Activated naive CD8-positive, alpha-beta T cell treated with anti-CD3 and anti-CD28 coated beads, Interleukin-2, amount 50 U/mL, for 16 hours (primary cell): ENCODE results near the gene ARID1B.

Experiments
- DNase-seq: peaks from one replicate; pipeline ENCODE4 v3.0.0-alpha.2; 2020; ENCODE audit warnings: low read depth, low spot score

The ARID1B gene

DNA sequence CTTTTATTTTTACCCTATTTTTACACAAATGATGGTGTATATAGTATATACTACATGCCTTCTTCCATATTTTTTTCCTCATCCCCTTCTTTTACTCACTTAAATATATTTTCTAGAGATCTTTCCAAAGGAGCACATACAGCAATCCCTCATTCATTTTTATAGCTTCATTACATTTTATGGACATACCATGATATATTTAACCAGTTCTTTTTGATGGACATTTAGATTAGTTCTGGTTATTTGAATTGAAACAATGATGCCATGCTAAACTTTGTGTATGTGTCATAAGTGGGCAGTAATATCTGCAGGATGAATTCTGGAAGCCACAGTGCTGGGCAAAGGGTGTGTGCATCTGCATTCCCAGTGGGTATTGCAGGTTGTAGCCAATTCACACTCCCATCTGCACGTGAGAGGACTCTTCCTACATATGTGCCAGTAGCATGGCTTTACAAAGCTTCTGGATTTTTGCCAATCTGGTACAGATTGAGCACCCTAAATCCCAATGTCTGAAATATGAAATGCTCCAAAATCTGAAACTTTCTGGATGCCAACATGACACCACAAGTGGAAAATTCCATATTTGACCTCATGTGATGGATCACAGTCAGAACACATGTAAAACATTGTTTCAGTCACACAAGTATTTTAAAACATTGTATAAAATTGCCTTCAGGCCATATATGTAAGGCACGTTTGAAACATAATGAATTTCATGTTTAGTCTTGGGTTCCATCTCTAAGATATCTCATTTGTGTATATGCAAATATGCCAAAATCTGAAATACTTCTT is 127.2 kb downstream of the ARID1B start:
- no peak for DNase-seq

DNA sequence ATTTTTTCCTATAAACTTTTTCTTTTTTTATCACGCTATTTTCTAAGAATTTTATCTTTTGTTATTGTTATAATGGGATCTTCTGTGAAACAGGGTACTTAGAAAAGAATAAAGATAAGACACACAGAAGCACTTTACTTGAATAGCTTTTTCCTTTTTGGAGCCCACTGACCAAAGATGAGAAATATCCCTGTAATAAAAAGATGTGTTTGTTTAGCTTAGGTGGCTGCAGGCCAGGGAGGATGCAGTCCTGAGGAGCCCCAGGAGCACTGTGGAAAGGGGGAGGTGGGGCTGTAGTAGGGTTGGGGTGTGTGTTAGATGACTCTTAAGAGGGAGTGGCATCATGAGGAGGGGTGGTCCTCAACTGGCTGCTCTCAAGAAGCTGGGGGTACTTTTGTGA is 128.6 kb downstream of the ARID1B start:
- no peak for DNase-seq

DNA sequence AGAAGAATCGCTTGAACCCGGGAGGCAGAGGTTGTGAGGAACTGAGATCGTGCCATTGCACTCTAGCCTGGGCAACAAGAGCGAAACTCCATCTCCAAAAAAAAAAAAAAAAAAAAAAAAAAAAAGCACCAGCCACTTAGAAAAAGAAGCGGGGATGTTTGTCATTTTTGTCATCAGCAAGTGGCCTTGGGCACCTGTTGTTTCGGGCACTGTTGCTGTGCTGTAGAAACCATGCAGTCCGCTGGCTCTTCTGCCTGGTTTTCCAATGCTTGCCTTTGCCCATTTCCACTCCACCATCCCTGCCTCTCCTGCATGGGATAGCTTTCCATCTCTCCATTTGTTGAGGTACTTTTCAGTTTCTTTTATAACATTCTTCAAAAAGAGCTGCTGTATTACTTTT is 129.3 kb downstream of the ARID1B start:
- no peak for DNase-seq

DNA sequence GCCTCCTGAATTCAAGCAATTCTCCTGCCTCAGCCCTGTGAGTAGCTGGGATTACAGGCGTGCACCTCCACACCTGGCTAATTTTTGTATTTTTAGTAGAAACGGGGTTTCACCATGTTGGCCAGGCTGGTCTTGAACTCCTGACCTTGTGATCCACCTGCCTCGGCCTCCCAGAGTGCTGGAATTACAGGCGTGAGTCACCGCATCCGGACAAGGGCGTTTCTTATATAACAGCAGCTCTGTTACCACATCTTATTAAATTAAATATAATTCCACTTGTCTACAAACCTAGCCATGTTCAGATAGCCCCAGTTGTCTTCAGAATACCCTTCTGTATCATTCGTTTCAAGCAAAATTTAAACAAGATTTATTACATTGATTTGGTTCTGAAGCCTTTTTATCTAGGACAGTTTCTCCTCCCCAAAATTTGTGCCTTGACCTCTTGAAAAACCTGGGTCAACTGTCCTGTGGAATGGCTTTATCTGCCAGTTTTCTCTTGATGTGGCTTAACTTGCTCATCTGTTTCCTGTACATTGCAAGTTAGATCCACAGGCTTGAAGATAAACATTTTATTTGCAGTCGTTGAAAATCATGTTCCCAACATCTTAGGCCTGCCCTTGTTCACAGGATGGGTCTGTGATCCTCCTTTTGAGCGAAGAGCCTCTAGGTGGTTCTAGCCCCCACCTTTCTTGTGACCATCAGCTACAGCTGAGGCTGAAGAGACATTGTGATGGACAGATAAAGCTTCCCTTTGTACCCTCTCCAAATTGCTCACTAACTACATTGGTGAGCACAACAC is 132.2 kb downstream of the ARID1B start:
- DNase-seq, result no peak

DNA sequence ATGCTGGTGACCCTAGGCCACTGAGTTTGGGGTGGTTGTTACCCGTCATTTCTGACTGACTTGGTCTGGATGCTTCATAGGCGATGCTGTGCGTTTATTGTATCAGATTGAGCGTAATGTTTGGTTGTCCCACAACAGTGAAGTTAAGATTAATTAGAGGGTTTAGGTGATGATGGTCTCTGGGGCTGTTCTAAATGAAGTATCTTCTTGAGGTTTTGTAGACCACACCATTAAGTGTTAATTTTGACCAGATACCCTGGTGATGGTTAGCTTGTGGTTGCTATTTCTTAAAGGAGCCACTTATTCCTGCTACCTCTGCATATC is 132.8 kb downstream of the ARID1B start:
- no peak for DNase-seq

DNA sequence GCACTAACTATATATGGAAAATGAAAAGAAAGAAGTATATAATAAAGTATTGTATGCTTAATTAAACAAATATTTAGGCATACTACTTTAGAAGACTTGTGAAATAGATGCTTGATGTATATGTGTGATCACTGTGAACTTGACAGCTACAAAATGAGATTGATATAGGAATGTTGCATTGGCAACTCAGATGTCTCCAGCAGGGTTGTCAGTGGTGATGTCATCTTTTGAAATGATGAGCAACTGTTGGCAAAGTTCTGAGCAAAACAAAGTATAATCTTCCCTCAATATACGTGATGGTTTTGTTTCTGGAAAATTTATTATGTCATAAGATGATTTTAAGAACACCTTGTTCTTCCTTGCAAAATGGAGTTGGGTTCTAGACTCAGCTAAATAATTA is 133.8 kb downstream of the ARID1B start:
- no peak for DNase-seq

DNA sequence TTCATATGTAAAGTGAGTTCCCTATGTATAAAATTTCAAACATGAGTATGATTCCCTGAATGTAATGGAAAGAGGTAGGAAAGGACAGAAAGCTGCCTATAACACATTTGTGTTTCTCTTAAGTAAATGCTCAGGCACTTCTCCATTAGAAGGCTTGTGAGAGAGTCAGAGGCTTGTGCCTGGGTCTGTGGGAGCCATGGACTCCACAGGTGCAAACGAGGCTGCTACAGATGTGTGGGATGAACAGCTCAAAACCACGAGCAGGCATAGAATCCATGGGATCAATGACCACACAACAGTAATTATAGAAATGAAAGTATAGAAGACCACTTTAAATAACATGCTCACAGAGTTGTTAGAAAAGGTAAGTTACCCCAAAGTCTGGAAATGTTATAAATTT is 134.4 kb downstream of the ARID1B start:
- DNase-seq, result no peak

DNA sequence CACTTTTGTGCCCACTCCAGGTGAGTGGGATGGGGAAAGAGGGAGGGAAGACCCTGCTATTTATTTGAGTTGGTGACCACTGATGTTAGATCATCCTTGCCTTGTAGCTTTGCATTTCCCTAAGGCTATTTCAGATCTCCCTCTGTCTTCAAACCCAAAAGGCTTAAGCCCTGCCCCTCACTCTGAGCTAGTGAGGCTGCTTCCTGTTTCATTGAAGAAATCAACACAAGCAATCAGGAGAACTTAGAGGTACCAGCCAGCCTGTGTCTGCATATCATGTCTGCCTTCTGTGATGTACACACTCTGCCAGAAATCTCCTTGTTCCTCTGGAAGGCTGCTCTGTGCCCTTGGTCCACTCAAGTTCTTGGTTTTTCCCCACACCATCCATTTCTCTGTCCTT is 135.3 kb downstream of the ARID1B start:
- no peak for DNase-seq

DNA sequence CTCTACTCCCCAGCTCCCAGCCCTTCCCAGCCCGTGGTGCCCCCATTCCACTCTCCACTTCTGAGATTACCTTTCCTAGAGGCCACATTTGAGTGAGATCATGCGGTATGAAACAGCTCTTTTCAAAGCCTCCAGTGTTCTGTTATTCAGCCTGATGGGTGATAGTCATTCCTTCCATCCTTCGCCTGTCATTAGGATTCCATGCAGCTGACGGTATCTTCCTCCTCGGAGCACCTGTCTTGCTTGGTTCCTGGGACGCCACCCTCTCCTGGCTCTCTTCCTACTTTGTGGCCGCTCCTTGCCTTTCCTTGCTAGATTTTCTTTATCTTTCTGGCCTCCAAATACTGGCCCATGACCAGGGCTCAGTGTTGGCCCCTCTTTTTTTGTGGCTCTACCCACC is 137.0 kb downstream of the ARID1B start:
- no peak for DNase-seq

DNA sequence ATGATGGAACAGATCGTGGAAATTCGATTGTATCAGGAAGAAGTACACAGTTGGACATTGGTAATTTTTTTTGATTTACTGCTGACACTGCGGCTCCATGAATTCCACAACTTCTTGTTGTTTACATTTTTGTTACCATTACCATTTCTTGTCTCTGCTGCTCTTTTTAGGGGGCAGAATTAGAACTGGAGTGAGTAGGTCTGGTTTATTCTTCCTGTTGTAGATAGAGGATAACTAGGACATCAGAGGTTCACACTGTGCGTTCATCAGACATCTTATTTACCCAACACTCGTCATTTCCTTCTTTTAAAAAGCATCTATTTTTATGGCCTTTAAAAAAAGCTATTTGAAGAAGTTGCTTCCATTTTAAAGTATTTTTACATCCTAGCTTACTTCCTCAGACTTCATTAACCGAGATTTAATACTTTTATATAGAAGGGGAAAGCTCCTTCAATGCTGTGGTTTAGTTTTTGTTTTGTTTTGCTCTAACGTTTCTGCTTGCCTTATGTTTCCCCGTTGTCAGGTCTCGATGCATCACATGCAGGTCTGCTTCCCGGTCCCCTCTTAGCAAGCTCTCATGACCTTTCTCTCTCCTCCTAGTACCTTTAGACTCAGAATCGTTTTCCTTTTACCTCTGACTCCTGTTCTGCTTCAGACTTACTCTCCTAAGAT is 139.1 kb downstream of the ARID1B start:
- DNase-seq, result no peak

DNA sequence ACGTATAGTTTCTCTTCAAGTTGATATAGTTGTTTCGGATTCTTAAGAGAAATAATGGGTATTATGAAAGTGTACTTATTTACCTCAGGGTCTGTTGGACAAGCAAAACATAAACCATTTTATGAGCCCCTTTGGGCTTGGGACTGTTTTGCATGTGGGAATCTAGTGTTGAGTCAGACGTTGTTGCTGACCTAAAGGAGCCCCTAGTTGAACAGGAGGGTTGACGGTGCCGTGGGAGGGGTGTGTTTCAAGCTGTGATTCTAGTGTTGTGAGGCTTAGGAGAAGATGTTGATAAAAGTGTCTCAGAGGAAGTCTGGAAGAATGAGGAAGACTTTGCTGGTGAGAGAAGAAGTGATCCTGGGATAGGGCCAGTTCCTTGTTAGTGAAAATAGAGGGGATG is 140.0 kb downstream of the ARID1B start:
- no peak for DNase-seq

DNA sequence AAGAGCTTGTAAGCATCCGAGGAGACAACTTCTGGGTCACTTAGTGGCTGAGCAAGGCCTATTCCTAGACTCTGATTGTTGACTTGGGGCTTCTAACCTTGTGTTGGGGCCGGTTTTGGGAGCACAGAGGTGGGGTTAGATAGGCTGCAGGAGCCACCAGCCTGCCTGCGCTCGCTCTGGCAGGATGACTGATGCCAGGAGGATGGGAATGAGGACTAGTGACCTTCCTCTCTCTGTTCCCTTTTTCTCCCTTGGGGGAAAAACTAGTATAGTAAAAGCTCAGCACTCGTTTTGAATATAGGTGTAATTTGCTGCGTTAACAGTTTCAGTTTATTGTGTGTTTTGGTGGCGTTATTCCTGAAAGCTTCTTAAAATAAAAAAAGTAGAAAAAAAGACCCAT is 141.5 kb downstream of the ARID1B start:
- no peak for DNase-seq

DNA sequence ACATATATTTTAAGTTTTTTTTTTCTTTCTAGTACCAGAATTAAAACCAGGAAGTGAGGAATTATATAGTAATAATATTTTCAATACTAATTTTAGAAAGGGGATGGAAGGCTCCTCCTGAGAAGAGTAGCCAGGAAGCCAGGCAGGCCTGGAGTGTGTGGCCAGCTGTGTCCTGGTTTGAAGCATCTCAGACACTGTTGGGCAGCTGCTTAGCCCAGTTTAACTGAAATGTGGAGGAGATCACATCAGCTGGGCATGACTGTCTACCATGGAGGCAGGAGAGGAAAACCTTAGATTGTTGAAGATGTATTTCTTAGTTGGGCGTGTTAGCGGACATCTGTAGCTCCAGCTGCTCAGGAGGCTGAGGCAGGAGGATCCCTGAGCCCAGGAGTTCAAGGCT is 142.2 kb downstream of the ARID1B start:
- DNase-seq, result no peak

DNA sequence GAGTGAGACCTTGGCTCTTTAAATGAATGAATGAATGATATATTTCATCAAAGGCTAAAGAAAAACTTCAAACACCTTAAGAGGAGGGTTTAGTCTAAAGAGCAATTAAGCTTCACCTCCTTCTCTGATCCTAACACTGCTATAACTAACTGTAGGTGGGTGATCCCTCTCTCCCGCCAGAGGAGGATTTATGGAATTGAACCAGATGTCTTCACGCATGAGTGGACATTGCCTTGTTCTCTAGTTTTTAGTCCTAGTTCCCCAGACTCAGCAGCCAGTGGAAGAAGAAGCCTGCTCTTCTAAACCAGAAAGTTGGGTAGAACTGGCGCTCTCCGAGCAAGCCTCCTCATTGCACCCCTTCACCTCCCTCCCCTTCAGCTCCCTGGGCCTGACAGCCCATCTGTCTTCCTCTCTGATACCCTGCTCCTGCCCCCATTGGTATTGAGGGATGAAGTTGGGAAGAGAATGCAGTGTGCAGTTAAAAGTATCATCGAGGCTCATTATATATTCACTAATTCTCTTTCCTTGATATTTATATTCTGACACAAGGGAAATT is 142.7 kb downstream of the ARID1B start:
- DNase-seq, result no peak

DNA sequence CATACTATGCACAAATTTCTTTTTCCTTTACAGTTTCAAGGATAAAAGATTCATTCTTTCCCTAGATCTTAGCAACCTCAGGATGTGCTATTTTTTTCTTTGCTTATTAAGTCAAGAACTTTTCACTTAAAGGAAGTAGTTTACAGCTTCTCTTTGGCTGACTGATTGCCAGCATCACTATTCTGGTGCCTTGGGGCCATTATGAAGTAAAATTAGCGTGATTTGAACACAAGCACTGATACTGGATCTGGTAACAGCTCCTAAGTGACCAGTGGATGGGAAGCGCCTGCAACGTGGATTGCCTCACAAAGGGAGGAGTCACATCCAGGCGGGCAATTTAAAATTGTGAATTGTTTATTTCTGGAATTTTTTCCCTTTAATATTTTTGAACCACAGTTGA is 147.1 kb downstream of the ARID1B start:
- DNase-seq, result no peak

DNA sequence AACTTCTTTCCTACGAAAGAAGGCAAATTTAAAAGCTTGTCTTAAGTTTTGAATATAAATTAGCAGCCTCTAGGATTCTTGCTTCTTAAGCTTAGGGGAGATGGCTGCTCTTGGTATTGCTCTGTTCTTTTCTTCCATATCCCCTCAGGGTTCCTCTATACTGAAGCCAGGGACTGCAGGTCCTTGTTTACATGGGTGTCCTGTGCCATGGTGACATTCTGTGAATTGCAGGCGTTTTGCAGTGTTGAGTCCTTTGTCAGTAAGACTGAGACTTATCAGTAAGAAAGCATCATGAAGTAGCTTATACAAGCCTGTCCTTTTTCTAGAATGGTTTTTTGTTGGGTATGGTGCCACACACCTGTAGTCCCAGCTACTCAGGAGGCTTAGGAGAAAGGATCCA is 147.8 kb downstream of the ARID1B start:
- DNase-seq, result no peak

DNA sequence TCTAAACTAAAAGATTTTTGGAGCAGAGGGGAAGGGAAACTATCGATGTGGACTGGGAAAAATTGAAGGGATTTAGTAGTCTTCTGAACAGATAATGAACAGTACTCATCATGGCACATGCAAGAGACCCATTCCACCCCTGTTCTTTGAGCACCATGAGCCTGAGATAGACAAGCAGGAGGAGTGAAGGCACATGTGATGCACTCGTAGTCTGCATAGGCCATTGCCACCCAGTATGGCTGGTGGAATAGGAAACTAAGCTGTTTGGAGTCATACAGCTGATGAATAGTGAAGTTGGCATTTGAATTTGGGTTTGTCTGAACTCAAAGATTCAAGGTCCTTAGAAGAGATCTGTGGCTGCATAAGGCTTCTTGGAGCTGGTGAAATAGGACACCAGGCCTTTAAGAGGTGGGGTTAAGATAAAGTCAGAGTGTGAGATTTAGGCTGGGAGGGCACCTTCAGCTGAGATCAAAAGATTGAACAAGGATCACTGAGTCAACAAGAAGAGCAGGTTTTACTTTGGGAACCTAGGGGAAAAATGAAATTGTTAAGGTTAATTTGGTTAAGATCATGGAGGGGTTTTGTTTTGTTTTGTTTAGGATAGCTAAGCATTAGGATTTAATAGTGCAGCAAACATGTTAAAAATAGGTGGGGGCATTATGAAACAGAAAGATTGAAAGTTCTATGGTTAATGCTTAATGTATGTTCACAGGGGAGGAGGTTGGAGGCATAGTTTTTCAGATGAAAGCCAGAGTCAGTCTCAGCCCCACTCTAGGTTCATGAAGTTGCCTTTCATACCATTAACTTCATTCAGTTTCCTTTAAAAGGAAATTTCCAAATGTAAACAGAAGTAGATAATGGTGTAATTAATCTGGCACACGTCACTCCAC is 148.8 kb downstream of the ARID1B start:
- DNase-seq, result no peak

DNA sequence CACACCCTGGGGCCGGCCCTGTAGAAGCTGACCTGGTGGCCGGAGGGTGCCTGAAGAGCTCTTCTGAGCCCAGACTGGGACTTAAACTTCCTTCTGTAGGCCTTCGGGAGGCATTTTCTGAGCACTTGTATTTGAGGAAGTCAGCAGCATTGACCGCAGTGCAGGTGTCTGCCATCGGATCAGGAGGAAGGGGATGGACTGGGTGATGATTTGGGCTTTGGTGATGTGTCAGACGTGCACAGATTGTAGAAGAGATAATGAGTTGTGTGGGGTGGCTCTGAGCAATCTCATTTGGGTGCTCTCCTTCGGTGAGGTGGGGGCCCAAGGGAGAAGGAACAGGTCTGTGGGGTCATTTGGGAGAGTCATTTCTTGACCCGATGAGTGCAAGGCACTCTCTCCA is 150.9 kb downstream of the ARID1B start:
- no peak for DNase-seq

DNA sequence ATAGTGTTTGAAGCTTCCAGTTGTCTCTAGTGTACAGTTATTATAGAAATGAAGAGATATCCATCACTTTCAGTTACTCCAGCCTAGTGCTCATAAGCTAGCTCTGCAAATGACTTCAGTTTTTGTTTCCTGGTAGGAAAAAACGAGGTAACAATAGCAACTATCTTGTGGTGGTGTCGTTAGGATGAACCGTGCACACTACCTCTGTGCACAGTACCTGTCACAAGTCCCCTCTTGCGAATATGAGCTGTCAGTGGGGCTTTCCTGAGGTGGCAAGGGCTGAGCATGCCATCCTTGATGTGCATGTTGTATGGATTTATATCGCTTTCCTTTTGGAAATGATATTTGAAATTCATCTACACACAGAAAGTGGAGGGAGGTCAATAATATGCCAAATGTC is 151.8 kb downstream of the ARID1B start:
- no peak for DNase-seq

DNA sequence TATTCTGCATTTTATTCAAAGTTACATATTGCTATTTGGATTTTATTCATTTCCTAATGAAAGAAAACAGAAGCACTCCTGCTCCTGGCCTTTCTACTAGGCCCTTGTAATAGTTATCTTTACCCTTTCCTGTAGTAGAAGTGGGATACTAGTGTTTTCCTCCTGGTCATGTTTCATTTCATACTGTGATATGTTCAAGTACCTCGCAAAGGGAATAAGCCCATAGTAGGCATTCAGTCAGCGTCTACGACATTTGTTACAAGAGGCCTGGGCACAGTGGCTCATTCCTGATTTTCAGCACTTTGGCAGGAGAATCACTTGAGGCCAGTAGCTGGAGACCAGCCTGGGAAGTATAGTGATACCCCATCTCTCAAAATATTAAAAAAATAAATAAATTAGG is 154.1 kb downstream of the ARID1B start:
- no peak for DNase-seq
